Measurements from ENCODE around the gene PHF23. TPM values are rescaled to one million over a fixed set of nuclear protein-coding genes. Genes with fewer than 3 reads are reported as not detected.

Gene PHF23
- total RNA-seq, 1 donor from 2014 or later, result 30.3 TPM

- peak overlapping the region; percentile 95 for H3K27ac ChIP-seq (ENCODE audit: low read depth, low read length)
- peak overlapping the region; percentile 29 to 96 (median 92) for H3K9ac ChIP-seq (ENCODE audit: low read depth in 1 of 3, low read length in 3 of 3)
- peak overlapping the region; percentile 78 to 92 (median 86) for H3K4me3 ChIP-seq (ENCODE audit: low read length in 3 of 3)
- H3K4me1 ChIP-seq (ENCODE audit: control insufficient read depth in 3 of 3, insufficient read depth in 3 of 3, low read length in 3 of 3), result peaks cover 67 to 69% (median 68%) of the 10 kb centered on the region in 3 donors
- H3K9me3 ChIP-seq (ENCODE audit: control insufficient read depth in 3 of 3, low read length in 3 of 3), result no peaks in the 10 kb centered on the region
- peaks cover 49 to 58% (median 55%) of the 10 kb centered on the region in 3 donors for H3K36me3 ChIP-seq (ENCODE audit: control insufficient read depth in 3 of 3, insufficient read depth in 3 of 3, low read length in 3 of 3)
- H3K27me3 ChIP-seq (ENCODE audit: control insufficient read depth in 3 of 3, insufficient read depth in 3 of 3, low read length in 3 of 3), result no peaks in the 10 kb centered on the region
Observed at GRCh38 chr17:7221278-7222092, 17.8 kb downstream of the PHF23 start.

GRCh38 chr17:7220593-7221277, 18.5 kb downstream of the PHF23 start:
- Histone ChIP-seq H3K9me3 (ENCODE audit: control insufficient read depth in 3 of 3, low read length in 3 of 3) (no peaks in the 10 kb centered on the region), H3K36me3 (ENCODE audit: control insufficient read depth in 3 of 3, insufficient read depth in 3 of 3, low read length in 3 of 3) (peaks cover 45 to 52% (median 48%) of the 10 kb centered on the region in 3 donors), H3K27me3 (ENCODE audit: control insufficient read depth in 3 of 3, insufficient read depth in 3 of 3, low read length in 3 of 3) (no peaks in the 10 kb centered on the region), H3K27ac (ENCODE audit: low read depth, low read length) (peak overlapping the region; percentile 95), H3K9ac (ENCODE audit: low read depth in 1 of 3, low read length in 3 of 3) (peak overlapping the region; percentile 89 to 96 (median 92)), H3K4me1 (ENCODE audit: control insufficient read depth in 3 of 3, insufficient read depth in 3 of 3, low read length in 3 of 3) (peaks cover 73 to 76% (median 75%) of the 10 kb centered on the region in 3 donors), H3K4me3 (ENCODE audit: low read length in 3 of 3) (peak overlapping the region; percentile 78 to 92 (median 86))

- H3K9ac ChIP-seq (ENCODE audit: low read depth in 1 of 3, low read length in 3 of 3), result peak within 1 kb of the TSS; percentile 89 to 96 (median 92)
Observed at GRCh38 chr17:7219812-7220592, 19.3 kb downstream of the PHF23 start, which contains the start of the genes ACADVL and DLG4. ACADVL (plus strand) TSS chr17:7219938; CDS start chr17:7219985, 47 bp downstream. DLG4 (minus strand) TSS chr17:7219836.

GRCh38 chr17:7219229-7219811, 19.9 kb downstream of the PHF23 start:
- peak overlapping the region; percentile 89 to 96 (median 92) for H3K9ac ChIP-seq (ENCODE audit: low read depth in 1 of 3, low read length in 3 of 3)
- H3K36me3 ChIP-seq (ENCODE audit: control insufficient read depth in 3 of 3, insufficient read depth in 3 of 3, low read length in 3 of 3), result peaks cover 33 to 41% (median 37%) of the 10 kb centered on the region in 3 donors
- H3K27ac ChIP-seq (ENCODE audit: low read depth, low read length), result peak overlapping the region; percentile 95
- H3K27me3 ChIP-seq (ENCODE audit: control insufficient read depth in 3 of 3, insufficient read depth in 3 of 3, low read length in 3 of 3), result no peaks in the 10 kb centered on the region
- H3K4me3 ChIP-seq (ENCODE audit: low read length in 3 of 3), result peak overlapping the region; percentile 78 to 92 (median 86)
- H3K4me1 ChIP-seq (ENCODE audit: control insufficient read depth in 3 of 3, insufficient read depth in 3 of 3, low read length in 3 of 3), result peaks cover 81 to 85% (median 81%) of the 10 kb centered on the region in 3 donors
- H3K9me3 ChIP-seq (ENCODE audit: control insufficient read depth in 3 of 3, low read length in 3 of 3), result no peaks in the 10 kb centered on the region

More at GRCh38 chr17:7219812-7220592, 19.3 kb downstream of the PHF23 start, which contains the start of the genes ACADVL and DLG4:
- Histone ChIP-seq H3K27ac (ENCODE audit: low read depth, low read length) (peak within 1 kb of the TSS; percentile 95), H3K4me1 (ENCODE audit: control insufficient read depth in 3 of 3, insufficient read depth in 3 of 3, low read length in 3 of 3) (peaks cover 79 to 81% (median 80%) of the 10 kb centered on the region in 3 donors), H3K4me3 (ENCODE audit: low read length in 3 of 3) (peak within 1 kb of the TSS; percentile 78 to 92 (median 86)), H3K9me3 (ENCODE audit: control insufficient read depth in 3 of 3, low read length in 3 of 3) (no peaks in the 10 kb centered on the region), H3K27me3 (ENCODE audit: control insufficient read depth in 3 of 3, insufficient read depth in 3 of 3, low read length in 3 of 3) (no peaks in the 10 kb centered on the region), H3K36me3 (ENCODE audit: control insufficient read depth in 3 of 3, insufficient read depth in 3 of 3, low read length in 3 of 3) (peaks cover 38 to 46% (median 41%) of the 10 kb centered on the region in 3 donors)

- H3K4me3 ChIP-seq (ENCODE audit: low read length in 3 of 3), result peak overlapping the region in 2 of 3 donors; percentile 78 to 92
Observed at GRCh38 chr17:7218758-7219157, 20.5 kb downstream of the PHF23 start.

GRCh38 chr17:7218166-7218565, 21.1 kb downstream of the PHF23 start:
- Histone ChIP-seq H3K36me3 (ENCODE audit: control insufficient read depth in 3 of 3, insufficient read depth in 3 of 3, low read length in 3 of 3) (peaks cover 21 to 29% (median 25%) of the 10 kb centered on the region in 3 donors), H3K4me3 (ENCODE audit: low read length in 3 of 3) (peak overlapping the region; percentile 55 to 73 (median 66)), H3K9ac (ENCODE audit: low read depth in 1 of 3, low read length in 3 of 3) (peak overlapping the region; percentile 60 to 78 (median 72)), H3K4me1 (ENCODE audit: control insufficient read depth in 3 of 3, insufficient read depth in 3 of 3, low read length in 3 of 3) (peaks cover 78 to 79% (median 78%) of the 10 kb centered on the region in 3 donors), H3K27me3 (ENCODE audit: control insufficient read depth in 3 of 3, insufficient read depth in 3 of 3, low read length in 3 of 3) (peaks cover 0 to 6% (median 0%) of the 10 kb centered on the region in 3 donors), H3K27ac (ENCODE audit: low read depth, low read length) (peak overlapping the region; percentile 28), H3K9me3 (ENCODE audit: control insufficient read depth in 3 of 3, low read length in 3 of 3) (no peaks in the 10 kb centered on the region)

More at GRCh38 chr17:7218758-7219157, 20.5 kb downstream of the PHF23 start:
- Histone ChIP-seq H3K4me1 (ENCODE audit: control insufficient read depth in 3 of 3, insufficient read depth in 3 of 3, low read length in 3 of 3) (peaks cover 81 to 84% (median 81%) of the 10 kb centered on the region in 3 donors), H3K9me3 (ENCODE audit: control insufficient read depth in 3 of 3, low read length in 3 of 3) (no peaks in the 10 kb centered on the region), H3K36me3 (ENCODE audit: control insufficient read depth in 3 of 3, insufficient read depth in 3 of 3, low read length in 3 of 3) (peaks cover 27 to 35% (median 31%) of the 10 kb centered on the region in 3 donors), H3K27ac (ENCODE audit: low read depth, low read length) (peak overlapping the region; percentile 95), H3K9ac (ENCODE audit: low read depth in 1 of 3, low read length in 3 of 3) (peak overlapping the region; percentile 89 to 96 (median 92)), H3K27me3 (ENCODE audit: control insufficient read depth in 3 of 3, insufficient read depth in 3 of 3, low read length in 3 of 3) (peaks cover 0 to 3% (median 0%) of the 10 kb centered on the region in 3 donors)

GRCh38 chr17:7217113-7217987, 21.9 kb downstream of the PHF23 start:
- peaks cover 70 to 71% (median 70%) of the 10 kb centered on the region in 3 donors for H3K4me1 ChIP-seq (ENCODE audit: control insufficient read depth in 3 of 3, insufficient read depth in 3 of 3, low read length in 3 of 3)
- H3K9me3 ChIP-seq (ENCODE audit: control insufficient read depth in 3 of 3, low read length in 3 of 3), result no peaks in the 10 kb centered on the region
- peak overlapping the region; percentile 28 for H3K27ac ChIP-seq (ENCODE audit: low read depth, low read length)

More at GRCh38 chr17:7217113-7217987, 21.9 kb downstream of the PHF23 start:
- H3K27me3 ChIP-seq (ENCODE audit: control insufficient read depth in 3 of 3, insufficient read depth in 3 of 3, low read length in 3 of 3), result peaks cover 0 to 6% (median 0%) of the 10 kb centered on the region in 3 donors
- H3K9ac ChIP-seq (ENCODE audit: low read depth in 1 of 3, low read length in 3 of 3), result peak overlapping the region; percentile 60 to 78 (median 72)
- peak overlapping the region; percentile 55 to 73 (median 66) for H3K4me3 ChIP-seq (ENCODE audit: low read length in 3 of 3)
- peaks cover 14 to 21% (median 17%) of the 10 kb centered on the region in 3 donors for H3K36me3 ChIP-seq (ENCODE audit: control insufficient read depth in 3 of 3, insufficient read depth in 3 of 3, low read length in 3 of 3)
